Endothelial cell of umbilical vein (primary cell): ENCODE data around the gene IDUA.

Experiments
- CTCF ChIP-seq, 2 donors: IDR thresholded peaks; 1 replicate in 1 of 2; 2 replicates in 1 of 2; pipeline ENCODE4 v1.5.1; 2011; ENCODE audit warnings: low read length in 2 of 2, mild to moderate bottlenecking in 2 of 2, moderate library complexity in 2 of 2, control low read depth in 1 of 2, inconsistent platforms in 1 of 2, low read depth in 1 of 2; ENCODE audit not compliant: insufficient read depth in 1 of 2; ENCODE audit errors: extremely low read depth in 1 of 2
- EZH2 ChIP-seq: IDR thresholded peaks from 2 replicates; pipeline ENCODE4 v1.6.1; 2012; ENCODE audit warnings: borderline replicate concordance, low read depth, mild to moderate bottlenecking, moderate library complexity, low read length, inconsistent platforms; ENCODE audit not compliant: severe bottlenecking
- JUN ChIP-seq: IDR thresholded peaks from 2 replicates; pipeline ENCODE4 v1.6.1; 2011; ENCODE audit warnings: borderline replicate concordance, low read depth; ENCODE audit not compliant: insufficient read length, insufficient read depth
- MAX ChIP-seq: IDR thresholded peaks from 2 replicates; pipeline ENCODE4 v1.6.1; 2011; ENCODE audit not compliant: insufficient read depth, insufficient read length
- MYC ChIP-seq: IDR thresholded peaks from one replicate; pipeline ENCODE4 v1.6.1; 2011; ENCODE audit warnings: mild to moderate bottlenecking, low read depth, low read length
- POLR2A ChIP-seq: IDR thresholded peaks from 2 replicates; pipeline ENCODE4 v1.6.1; 2012; ENCODE audit warnings: low read depth, mild to moderate bottlenecking, control low read depth, low read length
- POLR2AphosphoS5 ChIP-seq: IDR thresholded peaks from 2 replicates; pipeline ENCODE4 v1.6.1; 2012; ENCODE audit warnings: low read depth, mild to moderate bottlenecking, control low read depth, low read length, moderate library complexity; ENCODE audit not compliant: insufficient read depth

- no peak for TF ChIP-seq CTCF (IDR thresholded peaks at IDR 0.05; ENCODE audit: extremely low read depth in 1 of 2, insufficient read depth in 1 of 2, low read depth in 1 of 2, low read length in 2 of 2)
- no peak for TF ChIP-seq EZH2
- no peak for TF ChIP-seq POLR2A
- no peak for TF ChIP-seq MAX
- no peak for TF ChIP-seq POLR2AphosphoS5
- no peak for TF ChIP-seq JUN
- TF ChIP-seq MYC, result no peak
Measured at GRCh38 chr4:1031956-1032795, 45.3 kb downstream of the IDUA start.
